Ramos (cell line): Measurements from ENCODE around the gene TBATA.

Experiments
- in situ Hi-C: fragments of 300-500 bp; cut with MboI; formaldehyde crosslinking; loops from one replicate; pipeline ENCODE4 v1.14.3; 2022; ENCODE audit warnings: low sequenced_read_pairs; ENCODE audit not compliant: unreplicated experiment

Gene TBATA

GRCh38 chr10:70748305-70748704 lies 36.9 kb downstream of the TBATA start:
- in situ Hi-C loops = no loop called here

- in situ Hi-C loops = no loop called here
Measured at GRCh38 chr10:70747192-70747965, 37.8 kb downstream of the TBATA start.

- in situ Hi-C loops = no loop called here
Measured at GRCh38 chr10:70745555-70745954, 39.6 kb downstream of the TBATA start.

GRCh38 chr10:70744617-70745143 lies 40.5 kb downstream of the TBATA start:
- in situ Hi-C loops = no loop called here

GRCh38 chr10:70743879-70744278 lies 41.3 kb downstream of the TBATA start:
- in situ Hi-C loops = no loop called here

- in situ Hi-C loops = no loop called here
Measured at GRCh38 chr10:70743430-70743788, 41.8 kb downstream of the TBATA start.

- in situ Hi-C loops = no loop called here
Measured at GRCh38 chr10:70742537-70743429, 42.4 kb downstream of the TBATA start.

- in situ Hi-C loops = no loop called here
Measured at GRCh38 chr10:70740406-70741288, 44.5 kb downstream of the TBATA start.

GRCh38 chr10:70738761-70739121 lies 46.4 kb downstream of the TBATA start:
- in situ Hi-C loops = no loop called here

- in situ Hi-C loops = no loop called here
Measured at GRCh38 chr10:70738006-70738760, 47.0 kb downstream of the TBATA start.

- in situ Hi-C loops = no loop called here
Measured at GRCh38 chr10:70737250-70737649, 47.9 kb downstream of the TBATA start.

- in situ Hi-C loops = no loop called here
Measured at GRCh38 chr10:70736525-70736924, 48.7 kb downstream of the TBATA start.

GRCh38 chr10:70735161-70735560 lies 50.0 kb downstream of the TBATA start:
- in situ Hi-C loops = no loop called here

- in situ Hi-C loops = no loop called here
Measured at GRCh38 chr10:70733051-70733450, 52.1 kb downstream of the TBATA start.

- in situ Hi-C loops = no loop called here
Measured at GRCh38 chr10:70732569-70732968, 52.6 kb downstream of the TBATA start.

GRCh38 chr10:70730955-70731354 lies 54.2 kb downstream of the TBATA start:
- in situ Hi-C loops = no loop called here

- in situ Hi-C loops = no loop called here
Measured at GRCh38 chr10:70729763-70730357, 55.3 kb downstream of the TBATA start.

- in situ Hi-C loops = no loop called here
Measured at GRCh38 chr10:70728328-70728727, 56.8 kb downstream of the TBATA start.

GRCh38 chr10:70726909-70727495 lies 58.2 kb downstream of the TBATA start:
- in situ Hi-C loops = no loop called here
